ENCODE measurements around the gene IQGAP1.

GRCh38 chr15:90407871-90408317 lies 19.9 kb downstream of the IQGAP1 start:
- TF ChIP-seq FOXA1 (IDR thresholded peaks at IDR 0.05) (no peak), SP1 (IDR thresholded peaks at IDR 0.05) (no peak), BHLHE40 (IDR thresholded peaks at IDR 0.05; ENCODE audit: borderline replicate concordance) (no peak)

Measured in HEK293T (cell line).